ENCODE data around the gene ERG28. TPM values are rescaled to one million over a fixed set of nuclear protein-coding genes. Genes with fewer than 3 reads are reported as not detected.

The ERG28 gene
- total and polyA plus RNA-seq, 8 donors = 23.6 to 44.5 (median 27.7) TPM

- ATAC-seq = no peak
- H3K9me3 ChIP-seq = no peaks in the 10 kb centered on the region
- no peak for DNase-seq
- no peaks in the 10 kb centered on the region for H3K4me1 ChIP-seq
- H3K27me3 ChIP-seq = no peaks in the 10 kb centered on the region
- intact Hi-C loops (cut with DNase I) = no loop called here
- no peak overlapping the region for H3K4me3 ChIP-seq
- H3K36me3 ChIP-seq = peaks cover 0 to 26% of the 10 kb centered on the region in 2 donors
- TF ChIP-seq CTCF (IDR thresholded peaks at IDR 0.05) = no peak
- no peak overlapping the region for H3K27ac ChIP-seq
Observed at GRCh38 chr14:75636100-75636692, 24.5 kb downstream of the ERG28 start.

- Histone ChIP-seq H3K36me3 (peaks cover 0 to 17% of the 10 kb centered on the region in 2 donors), H3K4me3 (no peak overlapping the region), H3K4me1 (no peaks in the 10 kb centered on the region), H3K27me3 (no peaks in the 10 kb centered on the region), H3K9me3 (no peaks in the 10 kb centered on the region), H3K27ac (no peak overlapping the region)
- ATAC-seq (peak; percentile 30), DNase-seq (no peak)
- intact Hi-C loops (cut with DNase I) = no loop called here
- TF ChIP-seq CTCF (IDR thresholded peaks at IDR 0.05) = no peak
Observed at GRCh38 chr14:75634848-75635247, 25.8 kb downstream of the ERG28 start.

- intact Hi-C loops (cut with DNase I) = no loop called here
- TF ChIP-seq CTCF (IDR thresholded peaks at IDR 0.05) = no peak
- DNase-seq = no peak
Observed at GRCh38 chr14:75631453-75631831, 29.2 kb downstream of the ERG28 start.

GRCh38 chr14:75630695-75631452 is 29.8 kb downstream of the ERG28 start:
- Histone ChIP-seq H3K27ac (no peak overlapping the region), H3K4me1 (peaks cover 0 to 5% of the 10 kb centered on the region in 2 donors), H3K4me3 (no peak overlapping the region), H3K9me3 (no peaks in the 10 kb centered on the region), H3K27me3 (no peaks in the 10 kb centered on the region), H3K36me3 (peaks cover 0 to 14% of the 10 kb centered on the region in 2 donors)
- intact Hi-C loops (cut with DNase I) = no loop called here
- DNase-seq (no peak), ATAC-seq (no peak)
- no peak for TF ChIP-seq CTCF (IDR thresholded peaks at IDR 0.05)

More at GRCh38 chr14:75631453-75631831, 29.2 kb downstream of the ERG28 start:
- no peak for ATAC-seq
- H3K27me3 ChIP-seq = no peaks in the 10 kb centered on the region
- no peak overlapping the region for H3K4me3 ChIP-seq
- H3K27ac ChIP-seq = no peak overlapping the region
- H3K9me3 ChIP-seq = no peaks in the 10 kb centered on the region
- peaks cover 0 to 17% of the 10 kb centered on the region in 2 donors for H3K36me3 ChIP-seq
- H3K4me1 ChIP-seq = peaks cover 0 to 5% of the 10 kb centered on the region in 2 donors

GRCh38 chr14:75628816-75629215 is 31.9 kb downstream of the ERG28 start:
- intact Hi-C loops (cut with DNase I) = no loop called here
- ATAC-seq = peak; percentile 32
- TF ChIP-seq CTCF (IDR thresholded peaks at IDR 0.05) = no peak
- Histone ChIP-seq H3K36me3 (peaks cover 0 to 7% of the 10 kb centered on the region in 2 donors), H3K27me3 (no peaks in the 10 kb centered on the region), H3K27ac (no peak overlapping the region), H3K4me1 (peaks cover 0 to 5% of the 10 kb centered on the region in 2 donors), H3K4me3 (no peak overlapping the region), H3K9me3 (no peaks in the 10 kb centered on the region)
- no peak for DNase-seq

Data from left lung (tissue), 10 donors.